HG02884 (cell line): ENCODE results near the gene TEX44.

ENCODE experiments used
- ATAC-seq: cut with Tn5 transposase; IDR thresholded peaks from one replicate; pipeline ENCODE4 v1.9.1; 2021; ENCODE audit warnings: mild to moderate bottlenecking, moderate library complexity; ENCODE audit not compliant: unreplicated experiment

TEX44 gene

DNA sequence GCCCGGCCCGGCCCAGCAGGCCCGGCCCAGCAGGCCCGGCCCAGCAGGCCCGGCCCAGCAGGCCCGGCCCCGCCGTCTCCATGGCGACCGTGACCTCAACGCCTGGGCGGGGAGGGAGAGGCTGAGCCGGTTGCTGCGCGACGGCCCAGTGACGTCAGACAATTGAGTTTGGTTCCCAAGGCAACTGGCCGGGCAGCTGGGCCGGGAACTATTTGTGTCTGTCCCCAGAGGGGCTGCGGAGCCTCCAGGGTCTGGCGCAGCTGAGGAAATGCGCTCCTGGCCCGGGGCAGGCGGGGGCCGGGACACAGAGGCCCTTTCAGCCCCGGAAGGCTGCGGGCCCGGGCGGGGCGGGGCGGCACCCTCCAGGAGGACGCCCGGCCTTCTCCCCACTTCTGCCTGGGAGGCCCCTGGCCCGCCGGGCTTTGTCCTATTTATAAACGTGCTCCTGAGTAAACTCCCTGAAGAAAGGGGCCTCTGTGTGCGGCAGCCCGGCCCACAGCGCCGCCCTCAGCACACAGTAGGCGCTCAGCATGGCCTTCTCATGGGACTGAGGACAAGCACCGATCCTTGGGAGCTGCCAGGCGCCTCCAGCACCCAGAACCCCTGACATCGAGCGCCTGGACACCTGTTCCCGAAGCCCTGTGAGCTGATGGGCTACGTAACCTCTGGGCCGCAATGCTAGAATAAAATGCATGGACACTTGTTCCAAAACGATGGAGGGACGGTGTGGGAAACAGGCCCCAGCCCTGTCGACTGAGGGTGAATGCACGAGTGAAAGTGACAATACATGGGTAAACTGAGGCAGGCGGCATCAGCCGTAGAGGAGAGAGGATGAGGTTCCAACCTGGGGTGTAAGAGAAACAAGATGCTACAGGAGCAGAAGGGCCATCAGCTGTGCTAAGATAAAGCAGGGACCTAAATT lies 12.3 kb downstream of the TEX44 start:
- peak; percentile 84 for ATAC-seq

DNA sequence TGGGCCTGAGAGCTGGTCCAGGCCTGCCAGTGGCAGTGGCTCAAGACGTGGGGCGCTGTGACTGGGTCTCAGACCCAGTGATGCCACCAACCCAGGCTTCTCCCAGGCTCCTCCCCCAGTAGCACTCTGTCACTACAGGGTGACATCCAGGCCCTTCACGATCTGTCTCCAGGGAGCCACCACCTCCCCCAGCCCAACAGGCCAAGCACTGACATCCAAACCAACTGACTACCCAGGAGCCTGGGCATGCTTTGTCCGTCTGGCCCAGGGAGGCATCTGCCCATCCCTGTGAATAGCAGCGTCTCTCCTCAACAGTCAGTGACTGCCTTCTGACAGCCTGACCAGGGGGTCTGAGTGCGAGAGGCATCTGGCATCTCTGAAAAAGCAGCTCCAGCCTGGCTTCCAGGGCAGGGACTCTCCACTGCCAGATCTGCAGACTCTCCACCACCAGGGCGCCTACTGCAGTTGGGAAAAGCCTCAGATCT lies 13.0 kb downstream of the TEX44 start:
- ATAC-seq: no peak

DNA sequence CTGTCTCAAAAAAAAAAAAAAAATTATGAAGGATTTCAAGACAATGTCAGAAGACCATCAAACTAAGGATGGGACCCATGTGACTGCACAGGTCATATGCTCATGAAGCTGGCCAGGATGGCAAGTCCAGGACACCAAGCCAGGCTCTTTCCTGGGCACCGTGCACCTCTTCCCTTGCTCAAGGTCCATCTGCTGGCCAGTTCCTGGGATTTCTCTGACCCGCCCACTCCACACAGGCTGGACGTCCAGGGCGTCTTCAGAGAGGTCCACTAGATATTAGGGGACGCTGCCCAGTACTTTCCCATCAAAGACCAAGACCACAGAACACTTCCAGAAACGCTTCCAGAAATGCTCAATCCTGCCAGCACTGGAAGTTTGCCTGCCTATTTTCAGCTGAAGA lies 14.3 kb downstream of the TEX44 start:
- no peak for ATAC-seq

DNA sequence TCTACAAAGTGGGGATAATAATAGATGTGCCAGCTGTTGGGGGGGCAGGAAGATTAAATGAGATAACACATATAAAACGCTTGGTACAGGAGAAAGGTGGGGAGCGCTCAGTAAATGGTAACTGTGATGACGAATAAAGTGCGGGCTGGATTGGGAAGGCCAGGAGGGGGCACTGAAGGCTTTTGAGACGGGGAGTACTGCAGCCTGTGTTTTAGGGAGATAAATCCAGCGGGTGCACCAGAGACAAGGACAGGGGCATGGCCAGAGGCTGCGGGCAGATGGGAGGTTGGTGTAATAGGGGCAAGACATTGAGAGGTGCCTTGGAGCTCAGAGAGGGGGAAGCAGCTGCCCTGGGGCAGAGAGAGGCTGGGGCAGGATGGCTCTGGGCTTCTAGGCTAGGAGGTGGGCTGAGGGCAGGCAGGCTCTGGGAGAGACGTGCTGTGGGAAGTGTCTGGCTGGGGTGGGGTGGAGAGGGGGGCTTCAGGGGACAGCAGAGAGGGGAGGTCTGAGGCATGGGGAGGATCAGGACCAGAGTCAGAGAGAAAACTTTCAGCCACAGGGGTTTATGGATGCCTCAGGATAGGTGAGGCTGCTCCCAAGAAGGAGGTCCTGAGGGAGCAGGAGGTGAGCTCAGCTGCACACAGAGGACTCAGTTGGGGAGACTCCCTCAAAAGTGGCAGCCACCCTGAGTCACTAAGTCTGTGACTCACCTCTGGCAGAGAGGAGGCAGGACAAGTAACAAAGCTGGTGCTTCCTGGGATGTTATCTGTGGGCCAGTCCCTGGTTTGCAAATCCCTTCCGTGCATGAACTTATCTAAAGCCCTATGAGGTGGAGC lies 18.8 kb downstream of the TEX44 start:
- ATAC-seq: no peak

DNA sequence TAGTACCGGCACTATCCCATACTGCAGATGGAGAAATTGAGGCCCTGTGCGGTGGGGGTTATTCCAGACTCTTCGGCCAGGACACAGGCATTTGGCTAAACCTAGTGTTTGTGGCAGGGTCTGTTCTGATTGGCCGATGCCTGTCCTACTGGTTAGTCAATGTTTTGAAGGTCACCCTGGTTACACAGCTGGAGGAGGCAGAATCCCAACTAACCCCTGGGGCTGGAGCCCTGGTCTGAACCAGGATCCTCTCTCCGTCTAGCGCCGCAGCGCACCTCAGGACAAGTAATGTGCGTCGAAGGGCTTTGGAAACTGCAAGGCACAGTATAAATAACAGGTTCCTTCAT lies 19.4 kb downstream of the TEX44 start:
- ATAC-seq: no peak

DNA sequence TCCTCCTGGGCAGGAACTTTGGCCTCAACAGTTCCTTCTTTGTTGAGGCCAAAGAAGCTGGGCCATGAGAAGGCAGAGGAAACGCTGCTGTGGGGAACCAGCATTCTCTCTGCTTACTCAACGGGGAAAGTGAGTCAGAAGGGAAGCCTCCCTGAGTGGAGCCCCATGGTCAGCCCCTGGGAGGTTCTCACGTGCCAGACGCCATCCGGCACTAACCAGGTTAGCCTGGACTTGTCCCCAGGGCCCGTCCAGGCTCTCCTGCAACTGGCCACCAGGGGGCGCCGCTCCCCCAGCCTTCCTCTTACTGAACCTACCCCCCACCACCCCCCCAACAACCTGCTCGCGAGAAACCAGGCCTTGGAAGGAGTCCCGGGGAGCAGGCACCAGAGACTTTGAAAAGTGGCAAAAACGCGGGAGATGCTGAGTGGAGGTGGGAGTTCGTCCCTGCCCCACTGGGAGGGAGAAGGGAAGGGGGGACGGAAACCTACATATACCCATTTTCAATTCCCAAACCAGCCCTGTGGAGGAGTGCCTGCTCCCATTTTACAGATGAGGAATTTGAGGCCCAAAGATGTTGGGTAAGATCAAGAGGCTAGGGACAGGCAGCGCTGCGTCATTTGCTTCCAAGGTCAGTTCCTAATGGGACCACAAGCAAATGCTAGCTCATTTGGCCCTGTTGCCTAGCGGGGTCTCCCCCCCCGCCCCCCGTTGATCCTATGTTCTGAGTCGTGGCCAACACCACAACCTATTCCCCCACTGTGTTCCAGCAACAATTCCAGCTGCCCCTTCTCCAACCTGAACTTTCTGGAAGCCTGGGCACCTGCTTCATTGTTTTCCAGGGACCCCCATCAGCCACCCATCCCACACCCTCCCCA lies 20.0 kb downstream of the TEX44 start:
- peak; percentile 37 for ATAC-seq

DNA sequence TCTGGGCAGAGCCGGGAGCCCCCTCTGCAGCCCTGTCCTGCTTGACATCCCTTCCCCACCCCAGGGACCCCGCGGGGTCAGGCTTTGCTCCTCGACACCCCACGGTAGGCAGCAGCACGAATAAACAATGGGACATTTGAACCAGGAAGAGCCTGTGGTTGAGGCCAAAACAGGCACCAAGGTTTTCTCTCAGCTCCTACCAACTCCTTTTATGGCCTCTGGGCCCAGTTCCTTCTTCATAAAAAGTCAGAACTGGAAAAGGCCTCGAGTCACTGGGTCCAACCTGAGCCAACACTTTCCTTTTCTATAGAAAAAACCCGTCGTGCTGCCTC lies 20.6 kb downstream of the TEX44 start:
- no peak for ATAC-seq

DNA sequence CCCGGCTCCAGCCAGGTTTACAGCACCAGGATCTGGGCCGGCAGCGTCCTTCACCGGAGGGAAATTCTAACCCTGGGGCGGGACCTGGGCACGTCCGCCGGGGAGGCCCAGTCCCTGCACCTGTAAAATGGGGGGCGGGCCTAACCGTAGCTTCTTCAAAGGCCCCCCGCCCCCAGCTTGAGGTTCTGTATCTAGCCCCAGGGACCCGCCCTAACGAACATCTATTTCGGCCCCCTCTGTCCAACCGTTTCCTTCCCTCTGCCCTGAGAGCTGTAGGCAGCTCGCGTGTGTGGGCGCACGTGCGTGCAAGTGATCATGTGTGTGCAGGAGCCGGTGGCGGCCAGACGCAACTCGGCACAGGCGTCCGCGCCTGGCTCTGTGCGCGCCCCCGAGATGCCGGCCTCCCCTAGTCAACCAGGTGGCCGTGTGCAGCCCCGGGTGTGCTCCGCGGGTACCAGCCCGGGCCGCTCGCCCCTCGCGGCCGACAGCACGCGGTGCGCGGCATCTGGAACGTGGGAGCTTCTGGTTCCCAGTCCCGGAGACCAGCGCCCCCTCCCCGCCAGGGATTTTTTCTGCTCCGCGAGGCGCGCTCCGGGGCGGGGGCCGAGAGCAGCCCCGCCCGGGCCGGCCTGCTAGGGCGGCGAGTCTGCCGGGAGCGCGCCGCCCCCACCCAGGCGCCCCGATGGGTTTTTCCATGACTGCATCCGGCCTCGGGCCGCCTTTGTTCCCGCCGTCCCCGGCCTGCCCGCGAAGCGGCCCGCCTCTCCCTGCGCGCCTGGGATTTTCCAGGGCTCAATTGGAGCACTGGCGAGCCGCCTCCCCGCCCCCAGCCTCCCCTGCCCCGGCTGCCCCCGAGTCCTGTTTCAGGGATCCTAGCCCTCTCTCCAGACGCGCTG lies 21.2 kb downstream of the TEX44 start:
- peak; percentile 61 for ATAC-seq

DNA sequence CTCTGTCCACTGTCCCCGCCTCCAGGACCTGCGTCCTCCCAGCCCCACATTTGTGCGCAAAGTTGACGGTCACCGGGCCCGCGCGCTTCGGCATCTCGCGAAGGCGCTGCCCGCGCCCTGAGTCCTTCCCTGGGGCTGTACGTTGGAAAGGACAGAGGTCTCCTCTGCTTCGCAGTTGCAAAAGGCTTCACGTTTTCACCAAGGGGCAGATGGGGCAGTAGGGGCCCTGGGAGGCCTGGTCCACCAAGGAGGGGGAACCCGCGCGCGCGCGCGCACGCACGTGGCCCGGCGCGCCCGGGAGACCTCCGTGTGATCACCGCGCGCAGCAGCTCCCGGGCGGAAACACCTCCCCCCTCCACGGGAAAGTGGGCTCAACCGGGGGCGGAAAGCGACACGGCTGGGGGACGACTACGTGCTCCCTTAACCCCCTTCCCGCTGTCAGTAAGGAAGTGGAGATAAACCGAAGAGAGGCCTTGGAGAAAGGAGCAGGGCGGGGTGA lies 21.9 kb downstream of the TEX44 start:
- ATAC-seq: no peak

DNA sequence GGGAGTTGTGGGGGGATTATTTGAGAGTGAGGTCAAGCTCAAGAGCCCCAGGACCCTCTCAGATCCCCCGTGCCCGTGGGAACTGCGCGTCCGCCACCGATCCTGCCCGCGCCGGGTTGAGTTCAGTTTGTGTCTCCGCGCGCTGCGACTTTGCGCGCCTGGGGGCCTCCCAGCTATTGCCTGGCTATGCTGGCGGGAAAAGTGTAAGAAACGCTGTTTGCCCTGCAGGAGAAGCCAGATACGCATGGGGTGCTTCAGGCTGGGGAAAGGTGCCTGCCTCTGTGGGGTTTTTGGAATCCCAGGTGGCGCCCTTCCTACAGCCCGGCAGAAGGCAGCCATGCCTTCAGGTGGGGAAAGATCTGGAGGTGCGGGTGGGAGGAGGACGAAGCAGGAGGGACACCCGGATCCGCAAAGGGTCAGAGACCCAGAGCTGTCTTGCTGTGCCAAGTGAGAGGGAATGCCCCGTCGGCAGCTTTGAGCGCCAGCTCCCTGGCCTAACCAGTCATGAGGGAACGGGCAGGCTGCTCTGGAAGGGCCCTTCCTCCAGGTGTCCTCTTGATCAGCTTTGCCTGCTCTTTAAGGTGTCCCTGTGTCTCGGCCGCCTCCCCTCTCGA lies 22.5 kb downstream of the TEX44 start:
- no peak for ATAC-seq

DNA sequence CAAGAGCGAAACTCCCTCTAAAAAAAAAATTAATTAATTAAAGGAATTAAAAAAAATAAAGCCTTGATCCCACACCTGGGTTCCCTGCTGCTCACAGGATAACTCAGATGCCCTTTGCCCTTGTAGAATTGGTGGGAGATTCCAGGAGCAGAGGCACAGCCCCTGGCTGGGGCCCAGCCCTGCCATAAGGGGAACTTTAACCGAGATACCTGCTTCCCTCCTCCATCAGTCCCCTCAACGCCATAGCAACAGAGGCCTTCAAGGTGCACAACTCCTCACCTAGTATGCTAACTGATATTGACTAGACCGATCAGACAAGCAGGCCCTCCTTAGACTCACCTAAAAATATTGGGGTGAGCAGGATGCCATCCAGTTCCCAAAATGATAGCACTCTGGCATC lies 23.6 kb downstream of the TEX44 start:
- ATAC-seq: no peak

DNA sequence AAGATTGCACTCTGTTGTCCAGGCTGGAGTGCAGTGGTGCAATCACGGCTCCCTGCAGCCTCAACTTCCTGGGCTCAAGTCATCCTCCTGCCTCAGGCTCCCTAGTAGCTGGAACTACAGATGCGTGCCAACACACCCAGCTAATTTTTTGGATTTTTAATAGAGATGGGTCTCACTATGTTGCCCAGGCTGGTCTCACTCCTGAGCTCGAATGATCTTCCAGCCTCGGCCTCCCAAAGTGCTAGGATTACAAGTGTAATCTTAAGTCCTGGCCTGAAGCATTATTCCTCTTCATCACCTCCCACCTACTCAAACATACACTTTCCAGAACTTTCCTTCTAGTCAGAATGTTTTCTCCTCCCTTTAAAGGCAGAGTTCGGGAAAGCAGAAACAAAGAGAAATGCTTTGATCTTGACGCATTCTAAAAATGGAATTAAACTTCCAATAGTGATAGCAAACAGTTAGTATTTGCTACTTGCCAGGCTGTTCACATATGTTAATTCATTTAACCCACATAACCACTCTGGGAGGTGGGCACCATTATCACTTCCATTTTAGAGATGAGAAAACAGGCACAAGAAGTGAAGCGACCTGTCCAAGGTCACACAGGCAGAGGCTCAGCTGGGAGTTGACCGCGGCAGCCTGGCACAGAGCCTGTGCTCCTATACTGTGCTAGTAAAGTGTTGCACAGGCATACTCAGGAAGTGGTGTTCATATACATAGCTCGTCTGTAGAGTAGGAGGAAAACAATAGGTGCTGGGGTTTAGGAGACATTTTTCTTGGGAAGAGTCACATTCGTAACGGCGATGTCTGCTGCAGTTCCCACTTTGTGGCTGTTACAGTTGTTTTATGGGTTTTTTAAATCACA lies 24.6 kb downstream of the TEX44 start:
- no peak for ATAC-seq

DNA sequence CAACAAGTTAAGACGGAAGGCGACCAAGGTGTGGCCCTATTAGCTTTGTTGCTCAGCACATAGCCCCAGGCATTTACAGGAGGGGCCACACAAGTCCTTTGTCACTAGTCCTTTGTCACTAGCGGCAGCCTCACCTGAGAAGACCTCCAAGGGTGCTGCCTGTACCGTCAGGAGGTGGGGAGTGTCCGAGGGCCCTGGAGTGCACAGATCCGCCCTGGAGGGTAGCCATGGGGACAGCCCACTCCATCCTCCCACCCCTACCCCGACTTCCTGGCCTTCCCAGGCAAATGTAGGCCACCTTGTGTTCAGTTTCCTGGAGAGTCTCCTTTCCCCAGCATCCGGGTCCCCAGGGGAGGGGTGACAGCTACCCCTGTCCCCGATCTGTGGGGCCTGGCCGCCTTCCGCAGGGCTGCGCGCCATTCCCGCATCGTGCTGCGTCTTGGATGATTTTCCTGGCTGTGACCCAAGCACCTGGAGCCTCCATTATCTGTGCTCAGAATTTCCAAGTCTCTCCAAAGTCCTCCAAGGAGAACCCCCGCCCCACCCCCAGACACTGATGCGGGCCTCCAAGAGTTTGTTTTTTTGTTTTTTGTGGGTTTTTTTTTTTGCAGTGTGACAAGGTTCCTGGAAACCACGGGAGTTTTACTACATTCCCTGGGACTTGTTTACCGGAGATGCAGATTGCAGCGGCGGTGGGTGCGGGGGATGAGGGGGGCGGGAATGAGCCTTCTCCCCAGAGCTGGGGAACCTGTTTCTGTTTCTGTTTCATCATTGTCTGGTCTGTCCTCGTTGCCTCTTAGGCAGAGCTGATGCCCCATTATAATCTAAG lies 28.6 kb downstream of the TEX44 start:
- ATAC-seq: no peak

DNA sequence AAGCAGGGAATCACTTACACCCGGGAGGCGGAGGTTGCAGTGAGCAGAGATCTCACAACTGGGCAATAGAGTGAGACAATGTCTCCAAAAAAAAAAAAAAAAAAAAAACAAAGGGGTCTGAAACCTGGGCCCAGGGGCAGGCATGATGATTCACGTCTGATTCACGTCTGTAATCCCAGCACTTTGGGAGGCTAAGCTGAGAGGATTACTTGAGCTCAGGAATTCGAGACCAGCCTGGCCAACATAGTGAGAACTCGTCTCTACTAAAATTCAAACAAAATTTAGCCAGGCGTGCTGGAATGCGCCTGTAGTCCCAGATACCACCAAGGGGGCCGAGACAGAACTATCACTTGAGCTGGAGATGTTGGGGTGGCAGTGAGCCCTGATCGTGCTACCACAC lies 30.3 kb downstream of the TEX44 start:
- no peak for ATAC-seq

DNA sequence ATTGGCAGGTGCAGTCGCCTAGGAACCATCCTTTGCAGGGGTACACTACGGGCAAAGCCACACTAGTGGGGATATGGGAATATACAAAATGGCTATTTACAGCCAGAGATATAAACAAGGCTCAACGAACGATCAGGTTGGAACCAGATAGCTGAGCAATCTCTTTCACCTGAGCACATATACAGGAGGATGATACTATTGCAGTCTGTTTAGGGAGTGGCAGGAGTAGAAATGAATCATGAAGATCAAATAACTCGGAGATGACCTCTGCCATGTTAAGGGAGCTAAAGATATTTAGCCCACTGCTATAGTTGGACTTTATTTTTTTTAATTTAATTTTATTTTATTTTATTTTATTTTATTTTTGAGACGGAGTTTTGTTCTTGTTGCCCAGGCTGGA lies 33.8 kb downstream of the TEX44 start:
- no peak for ATAC-seq

DNA sequence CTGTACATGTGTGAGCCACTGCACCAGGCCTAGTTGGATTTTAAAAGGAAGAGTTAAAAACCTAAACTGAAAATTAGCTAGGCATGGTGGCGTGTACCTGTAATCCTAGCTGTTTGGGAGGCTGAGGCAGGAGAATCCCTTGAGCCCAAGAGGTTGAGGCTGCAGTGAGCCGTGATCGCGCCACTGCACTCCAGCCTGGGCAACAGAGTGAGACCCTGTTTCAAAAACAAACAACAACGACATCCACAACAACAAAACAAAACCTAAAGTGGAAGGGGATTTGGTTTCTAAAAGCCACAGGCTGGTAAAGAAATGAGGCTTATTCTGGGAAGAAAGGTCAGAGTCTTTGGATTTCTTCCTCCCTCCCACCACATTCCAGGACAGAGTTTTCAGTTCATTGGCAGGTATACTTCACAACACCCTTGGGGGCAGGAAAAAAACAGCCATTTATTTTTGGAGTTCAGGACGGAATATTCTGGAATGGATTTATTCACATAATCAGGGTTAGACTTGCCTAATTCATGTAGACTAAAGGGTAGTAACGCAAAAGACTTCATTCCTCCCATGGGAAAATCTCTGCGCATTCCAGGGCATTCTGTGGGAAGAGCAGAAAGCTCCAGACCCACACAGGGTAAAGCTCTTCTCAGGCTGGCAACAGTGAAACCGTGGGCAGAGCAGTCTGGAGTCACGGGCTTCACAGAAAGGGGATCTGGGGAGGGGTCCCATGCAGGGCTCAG lies 34.9 kb downstream of the TEX44 start:
- no peak for ATAC-seq

DNA sequence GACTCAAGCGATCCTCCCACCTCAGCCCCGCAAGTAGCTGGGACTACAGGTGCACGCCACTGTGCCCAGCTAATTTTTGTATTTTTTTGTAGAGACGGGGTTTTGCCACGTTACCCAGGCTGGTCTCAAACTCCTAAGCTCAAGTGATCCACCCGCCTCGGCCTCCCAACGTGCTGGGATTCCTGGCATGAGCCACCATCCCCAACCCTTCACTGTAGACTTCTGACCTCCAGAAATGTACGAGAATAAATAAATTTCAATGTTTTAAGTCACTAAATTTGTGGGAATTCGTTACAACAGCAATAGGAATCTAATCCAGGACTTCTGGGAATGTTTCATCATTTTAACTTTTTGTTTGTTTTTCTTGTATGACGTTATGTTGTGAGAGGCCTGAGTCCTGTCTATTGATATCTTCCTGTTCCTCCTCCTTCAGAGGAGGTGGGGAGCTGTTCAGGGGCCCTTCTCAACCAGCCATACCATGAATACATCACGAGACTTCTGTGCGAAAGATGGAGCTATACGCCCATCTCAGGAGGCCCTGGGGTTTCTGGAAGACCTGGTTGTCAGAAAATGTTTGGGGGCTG lies 40.0 kb downstream of the TEX44 start:
- no peak for ATAC-seq
